Kidney epithelial cell (primary cell): ENCODE results near the gene AGPAT3. TPM values are rescaled to one million over a fixed set of nuclear protein-coding genes. Genes with fewer than 3 reads are reported as not detected.

Experiments used
- DNase-seq: peaks from one replicate; pipeline ENCODE4 v3.0.0-alpha.2; 2010; ENCODE audit warnings: low read depth
- H3K27me3 ChIP-seq: 2 replicates; pipeline ENCODE4 v1.6.0; 2011; ENCODE audit warnings: low read length; ENCODE audit not compliant: control insufficient read depth, insufficient read depth
- H3K36me3 ChIP-seq: 2 replicates; pipeline ENCODE4 v1.5.1; 2011; ENCODE audit warnings: low read length; ENCODE audit not compliant: control insufficient read depth, insufficient read depth
- H3K4me3 ChIP-seq: 2 replicates; pipeline ENCODE4 v1.5.1; 2011; ENCODE audit warnings: low read depth, mild to moderate bottlenecking, control low read depth, low read length
- total RNA-seq: library from RNA; depleted of rRNA; stranded (reverse); fragments of >200 nt; gene quantifications from 2 replicates; pipeline ENCODE4 v1.2.3, GENCODE V29; 2015
- TF ChIP-seq, protein P1 (sequence below): IDR thresholded peaks from 2 replicates; pipeline ENCODE4 v1.5.1; 2011; ENCODE audit warnings: mild to moderate bottlenecking, moderate library complexity, low read length, control low read depth, inconsistent platforms; ENCODE audit not compliant: insufficient read depth, poor library complexity, severe bottlenecking

Gene AGPAT3
- total RNA-seq, 1 donor from 2014 or later, result 62.3 TPM

DNA sequence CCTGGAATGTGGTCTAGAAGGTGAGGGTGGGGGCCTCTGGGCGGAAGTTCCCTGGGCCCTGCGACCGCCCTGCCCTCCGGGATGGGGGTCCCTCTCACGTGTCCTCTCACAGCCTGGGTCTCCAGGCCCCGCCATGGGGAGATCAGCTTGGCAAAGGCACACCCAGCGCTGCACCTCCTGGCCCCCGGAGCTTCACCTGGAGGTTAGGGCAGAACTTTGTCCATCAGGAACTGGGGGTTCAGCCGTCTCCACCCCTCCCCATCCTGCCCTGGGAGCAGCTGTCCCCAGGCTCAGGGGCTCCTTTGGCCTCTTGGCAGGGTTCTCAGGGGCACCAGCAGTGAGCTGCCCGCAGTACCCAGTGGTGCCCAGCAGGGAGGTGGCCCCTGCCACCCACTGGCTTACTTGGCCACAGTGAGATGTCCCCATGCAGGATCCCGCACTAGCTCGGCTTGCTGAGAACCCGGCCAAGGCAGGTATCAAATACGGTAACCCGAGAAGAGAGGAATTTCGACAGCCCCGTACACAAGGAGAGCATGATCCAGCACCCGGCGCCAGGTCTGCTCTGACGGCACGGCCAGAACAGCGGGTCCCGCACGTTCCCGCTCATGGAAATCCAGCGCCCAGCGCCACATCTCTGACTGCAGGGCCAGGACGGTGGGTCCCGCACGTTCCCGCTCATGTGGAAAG, 38.9 kb upstream of the AGPAT3 start:
- Histone ChIP-seq H3K4me3 (no peak overlapping the region), H3K36me3 (no peaks in the 10 kb centered on the region), H3K27me3 (peaks cover 4% of the 10 kb centered on the region)
- TF ChIP-seq, protein P1, sequence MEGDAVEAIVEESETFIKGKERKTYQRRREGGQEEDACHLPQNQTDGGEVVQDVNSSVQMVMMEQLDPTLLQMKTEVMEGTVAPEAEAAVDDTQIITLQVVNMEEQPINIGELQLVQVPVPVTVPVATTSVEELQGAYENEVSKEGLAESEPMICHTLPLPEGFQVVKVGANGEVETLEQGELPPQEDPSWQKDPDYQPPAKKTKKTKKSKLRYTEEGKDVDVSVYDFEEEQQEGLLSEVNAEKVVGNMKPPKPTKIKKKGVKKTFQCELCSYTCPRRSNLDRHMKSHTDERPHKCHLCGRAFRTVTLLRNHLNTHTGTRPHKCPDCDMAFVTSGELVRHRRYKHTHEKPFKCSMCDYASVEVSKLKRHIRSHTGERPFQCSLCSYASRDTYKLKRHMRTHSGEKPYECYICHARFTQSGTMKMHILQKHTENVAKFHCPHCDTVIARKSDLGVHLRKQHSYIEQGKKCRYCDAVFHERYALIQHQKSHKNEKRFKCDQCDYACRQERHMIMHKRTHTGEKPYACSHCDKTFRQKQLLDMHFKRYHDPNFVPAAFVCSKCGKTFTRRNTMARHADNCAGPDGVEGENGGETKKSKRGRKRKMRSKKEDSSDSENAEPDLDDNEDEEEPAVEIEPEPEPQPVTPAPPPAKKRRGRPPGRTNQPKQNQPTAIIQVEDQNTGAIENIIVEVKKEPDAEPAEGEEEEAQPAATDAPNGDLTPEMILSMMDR, result peak; percentile 27
- no peak for DNase-seq

GRCh38 chr21:43826623-43826974, 38.4 kb upstream of the AGPAT3 start:
- Histone ChIP-seq H3K4me3 (no peak overlapping the region), H3K36me3 (no peaks in the 10 kb centered on the region), H3K27me3 (peaks cover 7% of the 10 kb centered on the region)
- TF ChIP-seq, protein P1, result no peak
- no peak for DNase-seq

DNA sequence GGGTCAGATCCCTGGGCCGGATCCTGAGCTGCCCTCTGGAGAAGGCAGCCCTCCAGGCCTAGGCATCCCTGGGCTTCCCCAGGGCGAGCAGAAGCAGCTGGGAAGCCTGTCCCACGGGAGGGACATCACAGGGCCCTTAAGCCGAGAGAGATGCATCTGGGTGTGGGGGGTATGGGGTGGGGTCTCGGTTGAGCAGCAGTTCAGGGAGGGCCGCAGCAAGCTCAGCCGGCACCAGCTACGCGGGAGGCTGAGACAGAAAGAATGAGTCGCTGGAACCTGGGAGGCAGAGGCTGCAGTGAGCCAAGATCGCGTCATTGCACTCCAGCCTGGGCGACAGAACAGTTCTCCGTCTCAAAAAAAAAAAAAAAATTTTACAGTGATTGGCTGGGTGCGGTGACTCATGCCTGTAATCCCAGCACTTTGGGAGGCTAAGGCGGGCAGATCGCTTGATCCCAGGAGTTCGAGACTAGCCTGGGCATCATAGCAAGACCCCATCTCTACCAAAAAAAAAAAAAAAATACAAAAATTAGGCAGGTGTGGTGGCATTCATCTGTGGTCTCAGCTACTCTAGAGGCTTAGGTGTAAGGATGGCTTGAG, 37.9 kb upstream of the AGPAT3 start:
- DNase-seq, result peak; percentile 19
- peaks cover 7% of the 10 kb centered on the region for H3K27me3 ChIP-seq
- TF ChIP-seq, protein P1, result no peak
- H3K4me3 ChIP-seq, result no peak overlapping the region
- no peaks in the 10 kb centered on the region for H3K36me3 ChIP-seq

- DNase-seq, result no peak
- no peaks in the 10 kb centered on the region for H3K36me3 ChIP-seq
- TF ChIP-seq, protein P1, result no peak
- no peak overlapping the region for H3K4me3 ChIP-seq
- H3K27me3 ChIP-seq, result peaks cover 7% of the 10 kb centered on the region
Measured at GRCh38 chr21:43829161-43829560, 35.9 kb upstream of the AGPAT3 start.

- H3K27me3 ChIP-seq, result peaks cover 7% of the 10 kb centered on the region
- TF ChIP-seq, protein P1, result no peak
- no peaks in the 10 kb centered on the region for H3K36me3 ChIP-seq
- no peak for DNase-seq
- no peak overlapping the region for H3K4me3 ChIP-seq
Measured at GRCh38 chr21:43829575-43830119, 35.4 kb upstream of the AGPAT3 start.
